Osteocyte (in vitro differentiated cells): ENCODE data around the gene NTPCR. TPM values are rescaled to one million over a fixed set of nuclear protein-coding genes. Genes with fewer than 3 reads are reported as not detected.

Experiments
- DNase-seq: peaks from one replicate; pipeline ENCODE4 v3.0.0; 2021; ENCODE audit warnings: mixed read lengths; ENCODE audit not compliant: unreplicated experiment; ENCODE audit errors: extremely low spot score
- H3K27ac Mint-ChIP-seq: one replicate; pipeline ENCODE4 v1.8.0; 2021; ENCODE audit warnings: mild to moderate bottlenecking, mixed read lengths; ENCODE audit not compliant: unreplicated experiment
- H3K27me3 Mint-ChIP-seq: one replicate; pipeline ENCODE4 v1.8.0; 2021; ENCODE audit warnings: mixed read lengths; ENCODE audit not compliant: unreplicated experiment
- H3K36me3 Mint-ChIP-seq: one replicate; pipeline ENCODE4 v1.8.0; 2021; ENCODE audit warnings: mixed read lengths; ENCODE audit not compliant: unreplicated experiment
- H3K4me1 Mint-ChIP-seq: one replicate; pipeline ENCODE4 v1.8.0; 2021; ENCODE audit warnings: mixed read lengths; ENCODE audit not compliant: unreplicated experiment
- H3K4me3 Mint-ChIP-seq: one replicate; pipeline ENCODE4 v1.8.0; 2021; ENCODE audit warnings: mild to moderate bottlenecking, moderate library complexity, mixed read lengths; ENCODE audit not compliant: unreplicated experiment
- H3K9me3 Mint-ChIP-seq: one replicate; pipeline ENCODE4 v1.8.0; 2021; ENCODE audit warnings: mixed read lengths; ENCODE audit not compliant: unreplicated experiment
- total RNA-seq: library from RNA; stranded (reverse); gene quantifications from 2 replicates; pipeline ENCODE4 v1.2.1, GENCODE V29; 2021
- TF ChIP-seq, protein P1 (sequence below): fragments of 200-600 bp; sonication (generic); IDR thresholded peaks from 2 replicates; pipeline ENCODE4 v1.5.0; 2021; ENCODE audit warnings: antibody characterized with exemption, mild to moderate bottlenecking, moderate library complexity

Gene NTPCR
- total RNA-seq, 1 donor from 2014 or later: 29.6 TPM

DNA sequence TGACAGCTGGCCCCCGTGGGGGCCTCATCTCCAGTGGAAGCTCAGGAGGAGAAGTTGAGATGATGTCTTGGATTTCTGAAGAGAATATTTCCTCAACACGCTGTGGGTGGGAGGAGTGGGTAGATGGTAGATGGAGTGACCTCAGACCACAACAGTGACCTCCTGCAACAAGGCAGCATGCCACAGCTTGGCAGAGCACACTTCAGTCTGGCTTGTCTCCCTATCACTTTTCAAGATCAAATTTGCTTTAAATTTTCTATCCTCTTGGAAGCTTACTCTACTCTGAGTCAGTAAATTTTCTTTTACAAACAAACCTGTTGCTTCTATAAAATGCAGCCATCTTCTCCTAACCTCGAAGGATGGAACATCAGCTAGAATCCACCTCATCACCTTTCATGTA, 59.7 kb downstream of the NTPCR start:
- Mint-ChIP-seq H3K9me3 (no peaks in the 10 kb centered on the region), H3K4me1 (peaks cover 9% of the 10 kb centered on the region), H3K27me3 (no peaks in the 10 kb centered on the region), H3K36me3 (peaks cover 19% of the 10 kb centered on the region), H3K27ac (no peak overlapping the region), H3K4me3 (no peak overlapping the region)
- DNase-seq: no peak
- TF ChIP-seq, protein P1, sequence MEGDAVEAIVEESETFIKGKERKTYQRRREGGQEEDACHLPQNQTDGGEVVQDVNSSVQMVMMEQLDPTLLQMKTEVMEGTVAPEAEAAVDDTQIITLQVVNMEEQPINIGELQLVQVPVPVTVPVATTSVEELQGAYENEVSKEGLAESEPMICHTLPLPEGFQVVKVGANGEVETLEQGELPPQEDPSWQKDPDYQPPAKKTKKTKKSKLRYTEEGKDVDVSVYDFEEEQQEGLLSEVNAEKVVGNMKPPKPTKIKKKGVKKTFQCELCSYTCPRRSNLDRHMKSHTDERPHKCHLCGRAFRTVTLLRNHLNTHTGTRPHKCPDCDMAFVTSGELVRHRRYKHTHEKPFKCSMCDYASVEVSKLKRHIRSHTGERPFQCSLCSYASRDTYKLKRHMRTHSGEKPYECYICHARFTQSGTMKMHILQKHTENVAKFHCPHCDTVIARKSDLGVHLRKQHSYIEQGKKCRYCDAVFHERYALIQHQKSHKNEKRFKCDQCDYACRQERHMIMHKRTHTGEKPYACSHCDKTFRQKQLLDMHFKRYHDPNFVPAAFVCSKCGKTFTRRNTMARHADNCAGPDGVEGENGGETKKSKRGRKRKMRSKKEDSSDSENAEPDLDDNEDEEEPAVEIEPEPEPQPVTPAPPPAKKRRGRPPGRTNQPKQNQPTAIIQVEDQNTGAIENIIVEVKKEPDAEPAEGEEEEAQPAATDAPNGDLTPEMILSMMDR: no peak

DNA sequence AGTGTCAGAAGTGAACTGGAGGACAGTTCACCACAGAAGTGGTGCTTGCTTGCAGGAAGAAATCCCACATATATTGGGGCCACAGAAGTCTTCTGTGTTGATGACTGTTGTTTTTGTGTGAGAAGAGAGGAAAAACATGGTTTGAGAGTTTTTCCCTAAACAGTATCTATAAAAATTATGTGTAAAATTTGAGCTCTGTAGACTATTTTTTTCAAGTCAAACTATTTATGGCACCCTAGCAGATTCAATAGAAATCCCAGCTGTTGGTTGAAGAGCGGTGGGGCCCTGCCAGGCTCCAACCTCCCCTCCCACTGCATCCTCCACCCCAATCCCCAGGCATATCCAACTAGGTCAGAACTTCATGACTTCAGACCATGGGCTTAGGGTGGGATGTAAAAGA, 61.6 kb downstream of the NTPCR start:
- Mint-ChIP-seq H3K27me3 (no peaks in the 10 kb centered on the region), H3K27ac (no peak overlapping the region), H3K4me1 (peaks cover 2% of the 10 kb centered on the region), H3K36me3 (peaks cover 20% of the 10 kb centered on the region), H3K4me3 (no peak overlapping the region), H3K9me3 (no peaks in the 10 kb centered on the region)
- no peak for DNase-seq
- TF ChIP-seq, protein P1: no peak

DNA sequence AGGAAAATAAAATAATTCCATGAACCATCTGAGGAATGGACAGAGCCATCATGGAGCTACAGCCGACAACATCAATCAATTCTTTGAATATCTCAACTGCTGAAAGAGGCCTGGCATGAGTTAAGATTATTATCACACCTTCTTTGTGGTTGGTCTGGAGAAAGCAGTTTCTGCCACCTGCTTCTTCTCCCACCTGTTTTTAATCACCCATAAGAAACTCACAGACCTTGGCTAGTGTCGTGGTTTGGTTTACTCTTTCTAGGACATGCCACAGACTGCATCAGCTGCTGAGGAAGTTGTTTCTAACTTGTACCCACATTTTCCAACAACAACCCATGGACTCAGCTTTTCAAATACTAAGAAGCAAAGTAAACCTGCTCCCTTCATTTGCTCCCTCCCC, 65.6 kb downstream of the NTPCR start:
- no peak overlapping the region for H3K4me3 Mint-ChIP-seq
- no peaks in the 10 kb centered on the region for H3K9me3 Mint-ChIP-seq
- H3K36me3 Mint-ChIP-seq: peaks cover 20% of the 10 kb centered on the region
- H3K27me3 Mint-ChIP-seq: no peaks in the 10 kb centered on the region
- TF ChIP-seq, protein P1: no peak
- no peak for DNase-seq
- no peak overlapping the region for H3K27ac Mint-ChIP-seq
- peaks cover 3% of the 10 kb centered on the region for H3K4me1 Mint-ChIP-seq

DNA sequence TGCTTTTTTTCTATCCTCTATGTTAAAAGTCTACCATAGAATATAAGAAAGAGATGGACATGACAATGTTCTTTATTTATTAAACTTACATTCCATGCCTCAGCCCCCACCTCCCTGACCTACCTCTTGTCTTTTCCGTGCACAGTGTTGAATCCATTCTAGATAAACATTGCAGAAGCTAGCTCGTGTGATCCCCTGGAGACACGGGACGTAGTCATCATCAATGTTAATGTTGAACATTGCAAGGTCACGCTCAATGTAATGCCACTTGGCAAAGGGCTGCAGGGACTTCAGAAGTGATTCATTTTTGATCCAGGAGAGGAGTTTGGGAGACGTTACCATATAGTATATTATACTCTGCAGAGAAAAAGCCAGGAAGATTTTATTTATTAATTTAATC, 66.4 kb downstream of the NTPCR start:
- DNase-seq: no peak
- TF ChIP-seq, protein P1: no peak
- Mint-ChIP-seq H3K27me3 (no peaks in the 10 kb centered on the region), H3K27ac (no peak overlapping the region), H3K4me1 (peaks cover 3% of the 10 kb centered on the region), H3K36me3 (peaks cover 19% of the 10 kb centered on the region), H3K9me3 (no peaks in the 10 kb centered on the region), H3K4me3 (no peak overlapping the region)

DNA sequence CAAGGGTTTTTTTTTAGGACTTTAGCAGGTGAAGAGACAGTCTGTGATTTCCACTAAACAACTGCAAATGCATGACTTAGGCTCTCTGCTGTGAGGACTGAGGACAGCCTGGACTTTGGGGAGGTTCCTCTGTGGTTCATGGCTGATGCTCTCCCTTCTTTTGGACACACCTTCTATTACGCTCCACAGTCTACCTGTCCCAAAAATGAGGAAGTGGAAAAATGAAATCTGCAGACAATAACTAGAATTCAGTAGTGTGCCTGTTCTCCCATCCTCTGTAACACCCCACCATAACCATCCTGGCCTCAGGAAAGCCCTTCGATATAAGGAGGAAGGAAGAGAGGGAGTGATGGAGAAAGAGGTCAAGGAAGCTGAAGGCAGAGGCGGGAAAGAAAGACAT, 68.7 kb downstream of the NTPCR start:
- H3K27ac Mint-ChIP-seq: no peak overlapping the region
- no peaks in the 10 kb centered on the region for H3K9me3 Mint-ChIP-seq
- TF ChIP-seq, protein P1: no peak
- no peaks in the 10 kb centered on the region for H3K27me3 Mint-ChIP-seq
- H3K36me3 Mint-ChIP-seq: peaks cover 4% of the 10 kb centered on the region
- H3K4me3 Mint-ChIP-seq: no peak overlapping the region
- DNase-seq: no peak
- peaks cover 3% of the 10 kb centered on the region for H3K4me1 Mint-ChIP-seq
